ENCODE results near the gene ISLR2. TPM values are rescaled to one million over a fixed set of nuclear protein-coding genes. Genes with fewer than 3 reads are reported as not detected.

Gene ISLR2
- total RNA-seq, 5 donors from 2014 or later (not counting 1 experiment from before 2014, with no cell fraction given): 0.06 TPM; not detected in 4

- H3K27ac ChIP-seq (ENCODE audit: low read length): no peak overlapping the region
- CTCF ChIA-PET: interaction anchor here (0.6 to 1.2 kb wide), 4 partner anchors 155 to 202 kb away, joined by 3 to 6 read pairs (median 4); no protein-coding TSS in a partner anchor
- H3K9me3 ChIP-seq: no peaks in the 10 kb centered on the region
- no peaks in the 10 kb centered on the region for H3K36me3 Mint-ChIP-seq
- peaks cover 21 to 35% (median 34%) of the 10 kb centered on the region in 3 donors for H3K4me1 Mint-ChIP-seq
- no peak overlapping the region for H3K27ac Mint-ChIP-seq
- peaks cover 59 to 84% of the 10 kb centered on the region in 2 donors for H3K27me3 Mint-ChIP-seq
- peak overlapping the region in 2 of 3 donors; percentile 34 to 57 for H3K4me3 Mint-ChIP-seq
- H3K27me3 ChIP-seq (replicated peaks in 1 of 2; ENCODE audit: control insufficient read depth in 2 of 2, extremely low read depth in 1 of 2, insufficient read depth in 2 of 2, low read length in 1 of 2): peaks cover 18 to 84% of the 10 kb centered on the region in 2 experiments
- H3K36me3 ChIP-seq (ENCODE audit: control insufficient read depth in 2 of 2, extremely low read depth in 1 of 2, insufficient read depth in 1 of 2, low read length in 1 of 2): no peaks in the 10 kb centered on the region
- DNase-seq: no peak
- peaks cover 0 to 35% of the 10 kb centered on the region in 2 experiments for H3K4me1 ChIP-seq (ENCODE audit: control insufficient read depth in 1 of 2, extremely low read depth in 1 of 2, insufficient read depth in 2 of 2, low read length in 2 of 2)
- H3K9me3 Mint-ChIP-seq: no peaks in the 10 kb centered on the region
- POLR2A ChIA-PET: no interaction called here
- 6% methylated on average over 49 of the region's 53 CpGs for WGBS (ENCODE audit: insufficient coverage)
- H3K4me3 ChIP-seq (ENCODE audit: control insufficient read depth in 1 of 2, extremely low read depth in 1 of 2, low read length in 1 of 2): peak overlapping the region in 1 of 2 donors; percentile 44
- peak; percentile 8 to 37 (median 21) for ATAC-seq (replicated peaks in 1 of 4)
Measured at GRCh38 chr15:74127954-74128784, 2.2 kb upstream of the ISLR2 start.

GRCh38 chr15:74128785-74129585, 1.4 kb upstream of the ISLR2 start:
- Histone ChIP-seq H3K4me1 (ENCODE audit: control insufficient read depth in 1 of 2, extremely low read depth in 1 of 2, insufficient read depth in 2 of 2, low read length in 2 of 2) (peaks cover 0 to 35% of the 10 kb centered on the region in 2 experiments), H3K9me3 (no peaks in the 10 kb centered on the region), H3K27ac (ENCODE audit: low read length) (no peak overlapping the region), H3K27me3 (replicated peaks in 1 of 2; ENCODE audit: control insufficient read depth in 2 of 2, extremely low read depth in 1 of 2, insufficient read depth in 2 of 2, low read length in 1 of 2) (peaks cover 18 to 89% of the 10 kb centered on the region in 2 experiments), H3K4me3 (ENCODE audit: control insufficient read depth in 1 of 2, extremely low read depth in 1 of 2, low read length in 1 of 2) (no peak overlapping the region), H3K36me3 (ENCODE audit: control insufficient read depth in 2 of 2, extremely low read depth in 1 of 2, insufficient read depth in 1 of 2, low read length in 1 of 2) (no peaks in the 10 kb centered on the region)
- H3K4me1 Mint-ChIP-seq: peaks cover 20 to 36% (median 34%) of the 10 kb centered on the region in 3 donors
- DNase-seq (no peak), ATAC-seq (replicated peaks in 1 of 4) (no peak)
- ChIA-PET CTCF (interaction anchor here (0.7 to 1.2 kb wide), 4 partner anchors 156 to 1020 kb away, joined by 3 to 4 read pairs (median 4); no protein-coding TSS in a partner anchor), POLR2A (no interaction called here)
- WGBS (ENCODE audit: insufficient coverage): 10% methylated on average over 22 of the region's 43 CpGs
- H3K27me3 Mint-ChIP-seq: peaks cover 62 to 83% of the 10 kb centered on the region in 2 donors
- no peaks in the 10 kb centered on the region for H3K9me3 Mint-ChIP-seq
- H3K4me3 Mint-ChIP-seq: peak overlapping the region in 2 of 3 donors; percentile 6 to 57
- no peaks in the 10 kb centered on the region for H3K36me3 Mint-ChIP-seq
- H3K27ac Mint-ChIP-seq: peak overlapping the region in 1 of 2 donors; percentile 27

GRCh38 chr15:74129586-74130154, 716 bp upstream of the ISLR2 start:
- Mint-ChIP-seq H3K4me1 (peaks cover 20 to 38% (median 36%) of the 10 kb centered on the region in 3 donors), H3K27ac (no peak overlapping the region), H3K4me3 (peak overlapping the region in 1 of 3 donors; percentile 57), H3K36me3 (no peaks in the 10 kb centered on the region), H3K27me3 (peaks cover 56 to 81% of the 10 kb centered on the region in 2 donors), H3K9me3 (no peaks in the 10 kb centered on the region)
- Histone ChIP-seq H3K27me3 (replicated peaks in 1 of 2; ENCODE audit: control insufficient read depth in 2 of 2, extremely low read depth in 1 of 2, insufficient read depth in 2 of 2, low read length in 1 of 2) (peaks cover 19 to 90% of the 10 kb centered on the region in 2 experiments), H3K4me3 (ENCODE audit: control insufficient read depth in 1 of 2, extremely low read depth in 1 of 2, low read length in 1 of 2) (no peak overlapping the region), H3K4me1 (ENCODE audit: control insufficient read depth in 1 of 2, extremely low read depth in 1 of 2, insufficient read depth in 2 of 2, low read length in 2 of 2) (peaks cover 0 to 39% of the 10 kb centered on the region in 2 experiments), H3K27ac (ENCODE audit: low read length) (no peak overlapping the region), H3K36me3 (ENCODE audit: control insufficient read depth in 2 of 2, extremely low read depth in 1 of 2, insufficient read depth in 1 of 2, low read length in 1 of 2) (no peaks in the 10 kb centered on the region), H3K9me3 (no peaks in the 10 kb centered on the region)
- no peak for ATAC-seq (replicated peaks in 1 of 4)
- no peak for DNase-seq
- 3% methylated on average over 34 of the region's 40 CpGs for WGBS (ENCODE audit: insufficient coverage)
- POLR2A ChIA-PET: no interaction called here
- CTCF ChIA-PET: interaction anchor here in 1 of 2 donors (0.7 to 1.2 kb wide), 3 partner anchors 191 to 1020 kb away, joined by 3 to 4 read pairs (median 4); no protein-coding TSS in a partner anchor

GRCh38 chr15:74130849-74131627, 652 bp downstream of the ISLR2 start:
- WGBS (ENCODE audit: insufficient coverage): 10% methylated on average over 14 of the region's 28 CpGs
- Histone ChIP-seq H3K4me3 (ENCODE audit: control insufficient read depth in 1 of 2, extremely low read depth in 1 of 2, low read length in 1 of 2) (no peak overlapping the region), H3K4me1 (ENCODE audit: control insufficient read depth in 1 of 2, extremely low read depth in 1 of 2, insufficient read depth in 2 of 2, low read length in 2 of 2) (peaks cover 0 to 52% of the 10 kb centered on the region in 2 experiments), H3K36me3 (ENCODE audit: control insufficient read depth in 2 of 2, extremely low read depth in 1 of 2, insufficient read depth in 1 of 2, low read length in 1 of 2) (no peaks in the 10 kb centered on the region), H3K27ac (ENCODE audit: low read length) (no peak overlapping the region), H3K9me3 (no peaks in the 10 kb centered on the region), H3K27me3 (replicated peaks in 1 of 2; ENCODE audit: control insufficient read depth in 2 of 2, extremely low read depth in 1 of 2, insufficient read depth in 2 of 2, low read length in 1 of 2) (peaks cover 21 to 97% of the 10 kb centered on the region in 2 experiments)
- DNase-seq (no peak), ATAC-seq (replicated peaks in 1 of 4) (no peak)
- Mint-ChIP-seq H3K4me1 (peaks cover 27 to 50% (median 44%) of the 10 kb centered on the region in 3 donors), H3K9me3 (no peaks in the 10 kb centered on the region), H3K27ac (peak overlapping the region in 1 of 2 donors; percentile 13), H3K27me3 (peaks cover 53 to 86% of the 10 kb centered on the region in 2 donors), H3K4me3 (no peak overlapping the region), H3K36me3 (no peaks in the 10 kb centered on the region)
- POLR2A ChIA-PET: no interaction called here
- CTCF ChIA-PET: no interaction called here

- CTCF ChIA-PET: no interaction called here
- no peak for DNase-seq
- peaks cover 21 to 98% of the 10 kb centered on the region in 2 experiments for H3K27me3 ChIP-seq (replicated peaks in 1 of 2; ENCODE audit: control insufficient read depth in 2 of 2, extremely low read depth in 1 of 2, insufficient read depth in 2 of 2, low read length in 1 of 2)
Measured at GRCh38 chr15:74131628-74132413, 1.4 kb downstream of the ISLR2 start.

More at GRCh38 chr15:74131628-74132413, 1.4 kb downstream of the ISLR2 start:
- POLR2A ChIA-PET: no interaction called here
- 11% methylated on average over 16 of the region's 20 CpGs for WGBS (ENCODE audit: insufficient coverage)
- Histone ChIP-seq H3K9me3 (no peaks in the 10 kb centered on the region), H3K4me3 (ENCODE audit: control insufficient read depth in 1 of 2, extremely low read depth in 1 of 2, low read length in 1 of 2) (no peak overlapping the region), H3K27ac (ENCODE audit: low read length) (no peak overlapping the region), H3K36me3 (ENCODE audit: control insufficient read depth in 2 of 2, extremely low read depth in 1 of 2, insufficient read depth in 1 of 2, low read length in 1 of 2) (no peaks in the 10 kb centered on the region), H3K4me1 (ENCODE audit: control insufficient read depth in 1 of 2, extremely low read depth in 1 of 2, insufficient read depth in 2 of 2, low read length in 2 of 2) (peaks cover 3 to 58% of the 10 kb centered on the region in 2 experiments)
- no peak for ATAC-seq (replicated peaks in 1 of 4)
- Mint-ChIP-seq H3K4me1 (peaks cover 30 to 54% (median 48%) of the 10 kb centered on the region in 3 donors), H3K4me3 (peak overlapping the region in 1 of 3 donors; percentile 7), H3K27ac (peak overlapping the region in 1 of 2 donors; percentile 32), H3K36me3 (no peaks in the 10 kb centered on the region), H3K9me3 (no peaks in the 10 kb centered on the region), H3K27me3 (peaks cover 53 to 87% of the 10 kb centered on the region in 2 donors)

Measured in T-cell (primary cell).